A673 (cell line): ENCODE data around the gene OR10G4. TPM values are rescaled to one million over a fixed set of nuclear protein-coding genes. Genes with fewer than 3 reads are reported as not detected.

ENCODE experiments used
- BruUV-seq: library from RNA; stranded (reverse); fragments of 400-500 nt; replicated peaks from 2 replicates; lab custom pipeline; 2021; lab: Mats Ljungman, UMichigan
- CTCF ChIA-PET: fragments of 300-600 bp; sonication (Branson Sonifier 250); formaldehyde crosslinking; loops from one replicate; lab custom pipeline; 2022; ENCODE audit warnings: antibody characterized with exemption; lab: Charles Lee
- POLR2A ChIA-PET: fragments of 300-600 bp; sonication (Branson Sonifier 250); formaldehyde crosslinking; loops from one replicate; lab custom pipeline; 2022; ENCODE audit warnings: antibody characterized with exemption; ENCODE audit not compliant: low non-redundant PET; lab: Charles Lee
- DNase-seq: peaks from one replicate; pipeline ENCODE4 v3.0.0-alpha.2; 2015; ENCODE audit warnings: low spot score
- H3K27ac ChIP-seq: fragments of 200-600 bp; sonication (generic); 2 replicates; pipeline ENCODE4 v1.5.1; 2016; ENCODE audit warnings: mixed run types, low read depth, mild to moderate bottlenecking, mixed read lengths, antibody characterized with exemption, low read length; ENCODE audit not compliant: poor library complexity, severe bottlenecking
- H3K27me3 ChIP-seq: fragments of 200-600 bp; sonication (generic); replicated peaks from 2 replicates; pipeline ENCODE4 v1.6.1; 2017; ENCODE audit warnings: mixed run types, low read depth, mild to moderate bottlenecking, mixed read lengths, antibody characterized with exemption, low read length; ENCODE audit not compliant: insufficient read depth, poor library complexity
- H3K36me3 ChIP-seq: fragments of 200-600 bp; sonication (generic); 2 replicates; pipeline ENCODE4 v1.6.1; 2016; ENCODE audit warnings: mixed run types, mild to moderate bottlenecking, mixed read lengths, antibody characterized with exemption, low read length; ENCODE audit not compliant: insufficient read depth, poor library complexity, severe bottlenecking
- H3K4me1 ChIP-seq: fragments of 200-600 bp; sonication (generic); 2 replicates; pipeline ENCODE4 v1.6.1; 2017; ENCODE audit warnings: mixed run types, mild to moderate bottlenecking, mixed read lengths, antibody characterized with exemption, low read length; ENCODE audit not compliant: insufficient read depth, poor library complexity, severe bottlenecking
- H3K4me3 ChIP-seq: fragments of 200-600 bp; sonication (generic); 2 replicates; pipeline ENCODE4 v1.5.1; 2016; ENCODE audit warnings: low read depth, mixed run types, mild to moderate bottlenecking, mixed read lengths, low read length; ENCODE audit not compliant: poor library complexity, severe bottlenecking
- H3K9me3 ChIP-seq: fragments of 200-600 bp; sonication (generic); 2 replicates; pipeline ENCODE4 v1.6.1; 2016; ENCODE audit warnings: mixed run types, low read depth, mild to moderate bottlenecking, mixed read lengths, antibody characterized with exemption, low read length; ENCODE audit not compliant: poor library complexity, severe bottlenecking
- EZH2 ChIP-seq: fragments of 200-600 bp; sonication (generic); IDR thresholded peaks from 2 replicates; pipeline ENCODE4 v1.6.1; 2017; ENCODE audit warnings: borderline replicate concordance, low read depth, mild to moderate bottlenecking, mixed read lengths, antibody characterized with exemption, low read length; ENCODE audit not compliant: poor library complexity, severe bottlenecking
- intact Hi-C: fragments of 100-400 bp; cut with micrococcal nuclease; formaldehyde crosslinking; loops from one replicate; pipeline ENCODE4 v1.10.0; 2022; ENCODE audit not compliant: unreplicated experiment
- total RNA-seq: library from RNA; stranded (reverse); gene quantifications from 2 replicates; pipeline ENCODE4 v1.2.3, GENCODE V29; 2021
- TF ChIP-seq, protein P1 (sequence below): fragments of 300-800, 200-600 bp; sonication (generic); conservative IDR thresholded peaks from 2 replicates; pipeline ENCODE4 v1.5.1; 2017; ENCODE audit warnings: low read depth, mild to moderate bottlenecking, antibody characterized with exemption, low read length, moderate library complexity, mixed read lengths

Gene OR10G4
- total RNA-seq, 1 experiment from 2014 or later = not detected

DNA sequence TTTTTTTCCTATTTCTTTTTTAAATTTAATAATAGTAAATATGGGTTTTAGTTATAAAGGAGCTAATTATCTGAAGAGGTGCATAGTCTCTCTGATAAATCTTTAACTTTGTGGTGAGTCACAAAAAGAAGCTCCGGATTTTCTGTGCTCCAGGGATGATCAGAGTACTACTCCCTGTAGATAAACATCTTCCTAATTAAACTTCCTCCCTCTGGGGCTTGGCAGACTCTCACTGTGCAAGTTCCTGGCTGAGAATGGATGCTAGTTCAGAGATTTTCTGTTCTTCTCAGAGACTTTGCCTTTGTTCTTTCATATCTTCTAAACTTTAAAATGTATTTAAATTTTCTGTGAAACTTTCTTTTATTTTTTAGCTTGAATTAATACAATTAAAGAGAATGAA is 28.5 kb downstream of the OR10G4 start, which contains the start of gene OR10G7:
OR10G7 (minus strand) TSS at position 72 of the 400 bp plus-strand sequence. CDS start 2,324 bp downstream, outside the sequence.
- DNase-seq = peak; percentile 46
- H3K27ac ChIP-seq = no peak within 1 kb of the TSS
- H3K36me3 ChIP-seq = no peaks in the 10 kb centered on the region
- TF ChIP-seq EZH2 = no peak
- TF ChIP-seq, protein P1, sequence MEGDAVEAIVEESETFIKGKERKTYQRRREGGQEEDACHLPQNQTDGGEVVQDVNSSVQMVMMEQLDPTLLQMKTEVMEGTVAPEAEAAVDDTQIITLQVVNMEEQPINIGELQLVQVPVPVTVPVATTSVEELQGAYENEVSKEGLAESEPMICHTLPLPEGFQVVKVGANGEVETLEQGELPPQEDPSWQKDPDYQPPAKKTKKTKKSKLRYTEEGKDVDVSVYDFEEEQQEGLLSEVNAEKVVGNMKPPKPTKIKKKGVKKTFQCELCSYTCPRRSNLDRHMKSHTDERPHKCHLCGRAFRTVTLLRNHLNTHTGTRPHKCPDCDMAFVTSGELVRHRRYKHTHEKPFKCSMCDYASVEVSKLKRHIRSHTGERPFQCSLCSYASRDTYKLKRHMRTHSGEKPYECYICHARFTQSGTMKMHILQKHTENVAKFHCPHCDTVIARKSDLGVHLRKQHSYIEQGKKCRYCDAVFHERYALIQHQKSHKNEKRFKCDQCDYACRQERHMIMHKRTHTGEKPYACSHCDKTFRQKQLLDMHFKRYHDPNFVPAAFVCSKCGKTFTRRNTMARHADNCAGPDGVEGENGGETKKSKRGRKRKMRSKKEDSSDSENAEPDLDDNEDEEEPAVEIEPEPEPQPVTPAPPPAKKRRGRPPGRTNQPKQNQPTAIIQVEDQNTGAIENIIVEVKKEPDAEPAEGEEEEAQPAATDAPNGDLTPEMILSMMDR = no peak
- POLR2A ChIA-PET = no interaction called here
- H3K27me3 ChIP-seq = no peaks in the 10 kb centered on the region
- BruUV-seq = no TSS peak
- intact Hi-C loops = no loop called here
- CTCF ChIA-PET = no interaction called here
- H3K4me1 ChIP-seq = no peaks in the 10 kb centered on the region
- no peak within 1 kb of the TSS for H3K4me3 ChIP-seq
- H3K9me3 ChIP-seq = no peaks in the 10 kb centered on the region

DNA sequence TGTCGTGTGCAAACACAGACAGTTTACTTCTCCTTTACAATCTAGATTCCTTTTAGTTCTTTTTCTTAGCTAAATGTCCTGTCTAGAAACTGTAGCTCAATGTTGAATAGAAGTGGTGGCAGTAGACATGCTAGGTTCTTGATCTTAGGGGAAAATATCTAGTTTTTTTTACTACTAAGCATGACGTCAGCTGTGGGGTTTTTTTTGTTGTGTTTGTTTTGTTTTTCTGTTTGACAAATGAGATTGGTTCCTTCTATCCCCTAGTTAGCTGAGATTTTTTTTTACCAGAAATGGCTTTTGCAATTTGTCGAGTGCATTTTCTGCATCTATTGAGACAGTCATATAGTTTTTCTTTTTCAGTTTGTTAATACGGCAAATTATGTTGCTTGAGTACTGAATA is 30.6 kb downstream of the OR10G4 start:
- Histone ChIP-seq H3K4me3 (no peak overlapping the region), H3K27ac (no peak overlapping the region), H3K36me3 (no peaks in the 10 kb centered on the region), H3K27me3 (no peaks in the 10 kb centered on the region), H3K4me1 (no peaks in the 10 kb centered on the region), H3K9me3 (no peaks in the 10 kb centered on the region)
- ChIA-PET CTCF (no interaction called here), POLR2A (no interaction called here)
- BruUV-seq = no TSS peak
- no peak for TF ChIP-seq EZH2
- TF ChIP-seq, protein P1 = no peak
- intact Hi-C loops = no loop called here
- no peak for DNase-seq

DNA sequence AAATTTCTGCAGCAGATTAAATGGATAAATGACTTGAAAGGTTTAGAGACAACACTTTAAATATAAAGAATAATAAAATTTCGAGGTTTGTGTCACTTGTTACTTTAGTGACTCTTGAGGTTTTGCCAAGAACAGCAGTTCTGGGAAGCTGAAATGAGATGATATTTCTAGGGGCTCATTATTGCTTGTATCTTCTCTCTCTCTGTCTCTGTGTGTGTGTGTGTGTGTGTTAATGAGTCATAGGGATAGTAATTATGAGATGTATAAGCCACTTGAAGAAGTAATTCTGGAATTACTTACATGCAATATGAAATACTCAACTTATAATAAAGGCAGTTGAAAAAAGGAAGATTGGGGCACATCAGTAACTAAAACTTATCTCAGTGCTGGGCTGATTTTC is 38.0 kb downstream of the OR10G4 start:
- no TSS peak for BruUV-seq
- no peak overlapping the region for H3K4me3 ChIP-seq
- no peaks in the 10 kb centered on the region for H3K4me1 ChIP-seq
- CTCF ChIA-PET = no interaction called here
- no peaks in the 10 kb centered on the region for H3K27me3 ChIP-seq
- H3K9me3 ChIP-seq = no peaks in the 10 kb centered on the region
- intact Hi-C loops = no loop called here
- H3K36me3 ChIP-seq = no peaks in the 10 kb centered on the region
- DNase-seq = no peak
- POLR2A ChIA-PET = no interaction called here
- TF ChIP-seq, protein P1 = no peak
- no peak for TF ChIP-seq EZH2
- H3K27ac ChIP-seq = no peak overlapping the region
